MM.1S (cell line): ENCODE measurements around the gene HIPK1.

Experiments used
- DNase-seq: peaks from one replicate; pipeline ENCODE4 v3.0.0-alpha.2; 2015
- H2AFZ ChIP-seq: fragments of 300-600 bp; sonication (generic); 2 replicates; pipeline ENCODE4 v1.6.0; 2016; ENCODE audit warnings: antibody characterized with exemption, low read length
- H3F3A ChIP-seq: fragments of 300-600 bp; sonication (generic); 2 replicates; pipeline ENCODE4 v1.6.1; 2016; ENCODE audit warnings: mild to moderate bottlenecking, antibody characterized with exemption, low read length, moderate library complexity, mixed read lengths; ENCODE audit not compliant: insufficient read depth
- H3K27ac ChIP-seq: fragments of 300-600 bp; sonication (generic); 2 replicates; pipeline ENCODE4 v1.5.1; 2016; ENCODE audit warnings: mild to moderate bottlenecking, low read length
- H3K27me3 ChIP-seq: fragments of 300-600 bp; sonication (generic); replicated peaks from 2 replicates; pipeline ENCODE4 v1.6.0; 2016; ENCODE audit warnings: low read length; ENCODE audit not compliant: insufficient read depth
- H3K36me3 ChIP-seq: fragments of 300-600 bp; sonication (generic); replicated peaks from 2 replicates; pipeline ENCODE4 v1.6.1; 2016; ENCODE audit warnings: mild to moderate bottlenecking, low read length, mixed read lengths; ENCODE audit not compliant: insufficient read depth
- H3K4me1 ChIP-seq: fragments of 300-600 bp; sonication (generic); 2 replicates; pipeline ENCODE4 v1.6.1; 2016; ENCODE audit warnings: low read length, mixed read lengths
- H3K4me2 ChIP-seq: fragments of 300-600 bp; sonication (generic); 2 replicates; pipeline ENCODE4 v1.6.0; 2016; ENCODE audit warnings: low read depth, low read length
- H3K4me3 ChIP-seq: fragments of 300-600 bp; sonication (generic); 2 replicates; pipeline ENCODE4 v1.5.1; 2016; ENCODE audit warnings: low read length, mixed read lengths
- H3K79me2 ChIP-seq: fragments of 300-600 bp; sonication (generic); 2 replicates; pipeline ENCODE4 v1.6.1; 2016; ENCODE audit warnings: mixed run types, low read length, mixed read lengths
- H3K9ac ChIP-seq: fragments of 300-600 bp; sonication (generic); 2 replicates; pipeline ENCODE4 v1.6.1; 2016; ENCODE audit warnings: low read length, mixed read lengths
- H3K9me2 ChIP-seq: fragments of 300-600 bp; sonication (generic); replicated peaks from 2 replicates; pipeline ENCODE4 v1.6.1; 2016; ENCODE audit warnings: mild to moderate bottlenecking, low read length, mixed read lengths; ENCODE audit not compliant: insufficient read depth
- H3K9me3 ChIP-seq: fragments of 300-600 bp; sonication (generic); replicated peaks from 2 replicates; pipeline ENCODE4 v1.6.1; 2016; ENCODE audit warnings: mild to moderate bottlenecking, low read length, mixed read lengths; ENCODE audit not compliant: insufficient read depth
- H4K20me1 ChIP-seq: fragments of 300-600 bp; sonication (generic); 2 replicates; pipeline ENCODE4 v1.6.1; 2016; ENCODE audit warnings: mild to moderate bottlenecking, low read length, moderate library complexity, mixed read lengths; ENCODE audit not compliant: insufficient read depth
- EZH2 ChIP-seq: fragments of 300-600 bp; sonication (generic); optimal IDR thresholded peaks from 2 replicates; pipeline ENCODE3; 2017; ENCODE audit warnings: low read depth, mild to moderate bottlenecking, antibody characterized with exemption, low read length, mixed read lengths
- EZH2phosphoT487 ChIP-seq: fragments of 300-600 bp; sonication (generic); IDR thresholded peaks from 2 replicates; pipeline ENCODE4 v1.6.1; 2018; ENCODE audit warnings: antibody characterized with exemption, low read length
- TF ChIP-seq, protein P1 (sequence below): fragments of 300-600 bp; sonication (generic); IDR thresholded peaks from 2 replicates; pipeline ENCODE4 v1.5.1; 2016; ENCODE audit warnings: antibody characterized with exemption, low read length, mixed read lengths

The HIPK1 gene

GRCh38 chr1:113999799-114000198 is 70.7 kb downstream of the HIPK1 start:
- no peak overlapping the region for H3K4me3 ChIP-seq
- no peaks in the 10 kb centered on the region for H4K20me1 ChIP-seq
- no peaks in the 10 kb centered on the region for H3K79me2 ChIP-seq
- no peaks in the 10 kb centered on the region for H3F3A ChIP-seq
- no peaks in the 10 kb centered on the region for H3K36me3 ChIP-seq
- no peak overlapping the region for H3K4me2 ChIP-seq
- H3K27me3 ChIP-seq = no peaks in the 10 kb centered on the region
- no peaks in the 10 kb centered on the region for H3K9me3 ChIP-seq
- H3K9ac ChIP-seq = no peak overlapping the region
- TF ChIP-seq EZH2 (no peak), EZH2phosphoT487 (no peak)
- TF ChIP-seq, protein P1, sequence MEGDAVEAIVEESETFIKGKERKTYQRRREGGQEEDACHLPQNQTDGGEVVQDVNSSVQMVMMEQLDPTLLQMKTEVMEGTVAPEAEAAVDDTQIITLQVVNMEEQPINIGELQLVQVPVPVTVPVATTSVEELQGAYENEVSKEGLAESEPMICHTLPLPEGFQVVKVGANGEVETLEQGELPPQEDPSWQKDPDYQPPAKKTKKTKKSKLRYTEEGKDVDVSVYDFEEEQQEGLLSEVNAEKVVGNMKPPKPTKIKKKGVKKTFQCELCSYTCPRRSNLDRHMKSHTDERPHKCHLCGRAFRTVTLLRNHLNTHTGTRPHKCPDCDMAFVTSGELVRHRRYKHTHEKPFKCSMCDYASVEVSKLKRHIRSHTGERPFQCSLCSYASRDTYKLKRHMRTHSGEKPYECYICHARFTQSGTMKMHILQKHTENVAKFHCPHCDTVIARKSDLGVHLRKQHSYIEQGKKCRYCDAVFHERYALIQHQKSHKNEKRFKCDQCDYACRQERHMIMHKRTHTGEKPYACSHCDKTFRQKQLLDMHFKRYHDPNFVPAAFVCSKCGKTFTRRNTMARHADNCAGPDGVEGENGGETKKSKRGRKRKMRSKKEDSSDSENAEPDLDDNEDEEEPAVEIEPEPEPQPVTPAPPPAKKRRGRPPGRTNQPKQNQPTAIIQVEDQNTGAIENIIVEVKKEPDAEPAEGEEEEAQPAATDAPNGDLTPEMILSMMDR = no peak
- no peaks in the 10 kb centered on the region for H3K9me2 ChIP-seq
- no peak for DNase-seq
- H3K27ac ChIP-seq = no peak overlapping the region
- H3K4me1 ChIP-seq = no peaks in the 10 kb centered on the region
- H2AFZ ChIP-seq = no peak overlapping the region

DNA sequence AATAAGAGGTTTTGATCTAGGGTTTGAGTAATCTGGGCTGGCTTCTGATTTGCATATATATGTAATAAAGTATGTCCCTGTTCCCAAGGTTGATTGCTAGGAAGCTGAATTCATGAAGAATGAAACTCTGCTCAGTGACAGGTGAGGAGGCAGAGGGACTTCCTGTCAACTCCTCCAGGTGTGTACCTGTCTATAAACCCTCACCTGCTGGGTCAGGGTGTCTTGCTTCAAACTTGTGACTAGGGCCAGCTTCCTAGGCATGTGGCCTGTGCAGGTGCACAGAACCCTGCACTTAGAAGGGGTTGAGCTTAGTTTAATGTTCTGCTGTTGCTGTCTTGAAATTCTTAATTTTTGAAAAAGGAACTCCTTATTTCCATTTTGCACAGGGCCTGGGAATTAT is 71.3 kb downstream of the HIPK1 start:
- H3F3A ChIP-seq = no peaks in the 10 kb centered on the region

GRCh38 chr1:114002492-114003239 is 73.5 kb downstream of the HIPK1 start:
- TF ChIP-seq, protein P1 = no peak
- TF ChIP-seq EZH2phosphoT487 (no peak), EZH2 (no peak)
- H3K4me2 ChIP-seq = no peak overlapping the region
- H3K4me3 ChIP-seq = no peak overlapping the region
- no peaks in the 10 kb centered on the region for H3K36me3 ChIP-seq
- H2AFZ ChIP-seq = no peak overlapping the region
- no peaks in the 10 kb centered on the region for H3F3A ChIP-seq
- no peak for DNase-seq
- H3K4me1 ChIP-seq = no peaks in the 10 kb centered on the region
- H3K27me3 ChIP-seq = no peaks in the 10 kb centered on the region
- no peak overlapping the region for H3K27ac ChIP-seq
- H3K9me2 ChIP-seq = no peaks in the 10 kb centered on the region
- H3K79me2 ChIP-seq = no peaks in the 10 kb centered on the region
- no peak overlapping the region for H3K9ac ChIP-seq
- H4K20me1 ChIP-seq = no peaks in the 10 kb centered on the region
- no peaks in the 10 kb centered on the region for H3K9me3 ChIP-seq

More for the DNA sequence above, 71.3 kb downstream of the HIPK1 start:
- no peaks in the 10 kb centered on the region for H3K9me3 ChIP-seq
- no peak overlapping the region for H3K9ac ChIP-seq
- peak; percentile 12 for DNase-seq
- no peaks in the 10 kb centered on the region for H3K27me3 ChIP-seq
- H3K4me3 ChIP-seq = no peak overlapping the region
- H3K79me2 ChIP-seq = no peaks in the 10 kb centered on the region
- TF ChIP-seq, protein P1 = no peak
- no peak for TF ChIP-seq EZH2phosphoT487
- TF ChIP-seq EZH2 = no peak
- H3K36me3 ChIP-seq = no peaks in the 10 kb centered on the region
- no peaks in the 10 kb centered on the region for H3K9me2 ChIP-seq
- no peaks in the 10 kb centered on the region for H3K4me1 ChIP-seq
- no peaks in the 10 kb centered on the region for H4K20me1 ChIP-seq
- H3K27ac ChIP-seq = no peak overlapping the region
- no peak overlapping the region for H2AFZ ChIP-seq
- no peak overlapping the region for H3K4me2 ChIP-seq
